HEK293 (cell line): ENCODE measurements around the gene FBLN2.

ENCODE experiments used
- CTCF ChIA-PET: fragments of 350-600 bp; formaldehyde crosslinking; extraction: SDS; loops from one replicate; lab custom pipeline; 2021; ENCODE audit warnings: antibody characterized with exemption; lab: Yijun Ruan, JAX
- POLR2A ChIA-PET: fragments of 300-600 bp; formaldehyde crosslinking; extraction: SDS; loops from one replicate; lab custom pipeline; 2020; ENCODE audit warnings: antibody characterized with exemption, inconsistent platforms; lab: Yijun Ruan, JAX
- H3K27ac ChIP-seq: fragments of 200-500 bp; sonication (Bioruptor generic); 2 replicates; pipeline ENCODE4 v1.5.1; 2014; ENCODE audit warnings: low read depth, low read length, control low read depth, inconsistent platforms; ENCODE audit errors: extremely low read depth
- H3K36me3 ChIP-seq, 2 experiments: fragments of 200-500 bp in 1 of 2; sonication (Bioruptor generic) in 1 of 2; 1 replicate in 1 of 2; 2 replicates in 1 of 2; pipeline ENCODE4 v1.5.1; 2014 to 2017; ENCODE audit warnings: inconsistent platforms in 2 of 2, low read length in 2 of 2; ENCODE audit not compliant: control insufficient read depth in 2 of 2, insufficient read depth in 1 of 2
- H3K4me1 ChIP-seq: fragments of 200-500 bp; sonication (Bioruptor generic); 2 replicates; pipeline ENCODE4 v1.5.1; 2014; ENCODE audit warnings: mild to moderate bottlenecking, low read length, inconsistent platforms; ENCODE audit not compliant: control insufficient read depth, insufficient read depth
- H3K4me3 ChIP-seq: 2 replicates; pipeline ENCODE4 v1.5.1; 2011; ENCODE audit warnings: low read depth, mild to moderate bottlenecking, control low read depth, low read length, moderate library complexity
- H3K9me3 ChIP-seq: fragments of 200-500 bp; sonication (Bioruptor generic); 2 replicates; pipeline ENCODE4 v1.5.1; 2014; ENCODE audit warnings: low read depth, low read length, inconsistent platforms; ENCODE audit not compliant: control insufficient read depth, insufficient read depth
- ATF2 ChIP-seq: fragments of 450-650 bp; formaldehyde crosslinking; IDR thresholded peaks from 2 replicates; pipeline ENCODE4 v1.5.1; 2016; ENCODE audit warnings: missing biosample characterization, missing genetic modification characterization, low read depth
- GFI1B ChIP-seq: fragments of 450-650 bp; formaldehyde crosslinking; IDR thresholded peaks from 2 replicates; pipeline ENCODE4 v1.5.1; 2016; ENCODE audit warnings: missing biosample characterization, missing genetic modification characterization
- MEIS1 ChIP-seq: sonication (generic); formaldehyde crosslinking; IDR thresholded peaks from 2 replicates; pipeline ENCODE4 v1.8.1; 2022; ENCODE audit warnings: missing genetic modification reagents, mild to moderate bottlenecking, borderline replicate concordance
- MZF1 ChIP-seq: fragments of 450-650 bp; formaldehyde crosslinking; IDR thresholded peaks from 2 replicates; pipeline ENCODE4 v1.5.1; 2017; ENCODE audit warnings: missing biosample characterization, missing genetic modification characterization, borderline replicate concordance
- OSR2 ChIP-seq: fragments of 450-650 bp; formaldehyde crosslinking; IDR thresholded peaks from 2 replicates; pipeline ENCODE4 v1.5.1; 2016; ENCODE audit warnings: missing biosample characterization, missing genetic modification characterization
- SETDB1 ChIP-seq: IDR thresholded peaks from one replicate; pipeline ENCODE4 v1.6.1; 2017; ENCODE audit warnings: mild to moderate bottlenecking, low read length, moderate library complexity, mixed read lengths; ENCODE audit not compliant: insufficient read length
- SP7 ChIP-seq: fragments of 450-650 bp; formaldehyde crosslinking; IDR thresholded peaks from 2 replicates; pipeline ENCODE4 v1.5.1; 2016; ENCODE audit warnings: missing biosample characterization, missing genetic modification characterization
- TSHZ1 ChIP-seq: fragments of 450-650 bp; formaldehyde crosslinking; IDR thresholded peaks from 2 replicates; pipeline ENCODE4 v1.5.1; 2016; ENCODE audit warnings: missing biosample characterization, missing genetic modification characterization, borderline replicate concordance
- ZEB2 ChIP-seq: fragments of 450-650 bp; formaldehyde crosslinking; IDR thresholded peaks from 2 replicates; pipeline ENCODE4 v1.5.1; 2016; ENCODE audit warnings: missing biosample characterization, missing genetic modification characterization
- ZNF112 ChIP-seq: fragments of 450-650 bp; formaldehyde crosslinking; IDR thresholded peaks from 2 replicates; pipeline ENCODE4 v1.5.0; 2017; ENCODE audit warnings: missing biosample characterization, missing genetic modification characterization
- ZNF214 ChIP-seq: fragments of 450-650 bp; formaldehyde crosslinking; IDR thresholded peaks from 2 replicates; pipeline ENCODE4 v1.5.1; 2017; ENCODE audit warnings: missing biosample characterization, mild to moderate bottlenecking, missing genetic modification characterization, borderline replicate concordance
- ZNF302 ChIP-seq: fragments of 450-650 bp; formaldehyde crosslinking; IDR thresholded peaks from 2 replicates; pipeline ENCODE4 v1.5.1; 2016; ENCODE audit warnings: missing biosample characterization, missing genetic modification characterization, low read depth
- ZNF416 ChIP-seq: fragments of 450-650 bp; formaldehyde crosslinking; IDR thresholded peaks from 2 replicates; pipeline ENCODE4 v1.5.1; 2016; ENCODE audit warnings: missing biosample characterization, missing genetic modification characterization
- ZNF555 ChIP-seq: fragments of 450-650 bp; formaldehyde crosslinking; conservative IDR thresholded peaks from 2 replicates; pipeline ENCODE4 v1.5.1; 2017; ENCODE audit warnings: missing biosample characterization, mild to moderate bottlenecking, missing genetic modification characterization, inconsistent platforms
- ZNF645 ChIP-seq: fragments of 450-650 bp; formaldehyde crosslinking; IDR thresholded peaks from 2 replicates; pipeline ENCODE4; 2016; ENCODE audit warnings: missing biosample characterization, missing genetic modification characterization
- ZNF76 ChIP-seq: fragments of 450-650 bp; formaldehyde crosslinking; IDR thresholded peaks from 2 replicates; pipeline ENCODE4; 2016; ENCODE audit warnings: low read depth, missing biosample characterization, missing genetic modification characterization, borderline replicate concordance
- ZNF768 ChIP-seq: fragments of 450-650 bp; formaldehyde crosslinking; IDR thresholded peaks from 2 replicates; pipeline ENCODE4 v1.5.1; 2018; ENCODE audit warnings: missing biosample characterization, mild to moderate bottlenecking, missing genetic modification characterization
- ZNF777 ChIP-seq: fragments of 450-650 bp; formaldehyde crosslinking; IDR thresholded peaks from 2 replicates; pipeline ENCODE4 v1.5.1; 2017; ENCODE audit warnings: missing biosample characterization, missing genetic modification characterization, borderline replicate concordance
- ZNF785 ChIP-seq: fragments of 450-650 bp; formaldehyde crosslinking; IDR thresholded peaks from 2 replicates; pipeline ENCODE4 v1.5.1; 2016; ENCODE audit warnings: missing biosample characterization, missing genetic modification characterization

The FBLN2 gene

GRCh38 chr3:13541691-13542090 lies 7.2 kb upstream of the FBLN2 start:
- H3K4me1 ChIP-seq, result no peaks in the 10 kb centered on the region
- no peak for TF ChIP-seq ZNF777
- no peak for TF ChIP-seq GFI1B
- no peak for TF ChIP-seq SP7 (tag by site-specific recombination)
- no peak for TF ChIP-seq ATF2
- TF ChIP-seq ZNF214 (tag by site-specific recombination), result no peak
- TF ChIP-seq OSR2, result no peak
- no peak for TF ChIP-seq ZNF76
- TF ChIP-seq ZNF555 (tag by site-specific recombination), result no peak
- no peak for TF ChIP-seq ZNF768 (tag by site-specific recombination)
- no peak for TF ChIP-seq ZNF302
- no peak for TF ChIP-seq ZNF645
- no peak for TF ChIP-seq TSHZ1 (tag by site-specific recombination)
- TF ChIP-seq MEIS1, result no peak
- TF ChIP-seq ZEB2 (tag by site-specific recombination), result no peak
- TF ChIP-seq ZNF112 (tag by site-specific recombination), result no peak
- TF ChIP-seq, all 188 proteins: peak for 0
- POLR2A ChIA-PET, result no interaction called here
- H3K27ac ChIP-seq, result no peak overlapping the region
- CTCF ChIA-PET, result interaction anchor here (0.7 to 2.0 kb wide), 3 partner anchors 13 to 106 kb away, joined by 3 to 8 read pairs (median 4); no protein-coding TSS in a partner anchor
- no peaks in the 10 kb centered on the region for H3K36me3 ChIP-seq
- no peaks in the 10 kb centered on the region for H3K9me3 ChIP-seq
- no peak overlapping the region for H3K4me3 ChIP-seq

- POLR2A ChIA-PET, result interaction anchor here (0.7 kb wide), 3 partner anchors 29 to 138 kb away, joined by 3 to 6 read pairs (median 3); no protein-coding TSS in a partner anchor
- TF ChIP-seq ZNF416 (tag by site-specific recombination), result no peak
- TF ChIP-seq ZNF785 (tag by site-specific recombination), result no peak
- no peak for TF ChIP-seq MZF1 (tag by site-specific recombination)
- no peak for TF ChIP-seq ZNF777
- peak; percentile 72 for TF ChIP-seq SETDB1
- Histone ChIP-seq H3K4me3 (no peak overlapping the region), H3K36me3 (no peaks in the 10 kb centered on the region), H3K9me3 (no peaks in the 10 kb centered on the region), H3K27ac (no peak overlapping the region), H3K4me1 (no peaks in the 10 kb centered on the region)
- CTCF ChIA-PET, result interaction anchor here (0.9 to 2.0 kb wide), 2 partner anchors 13 to 106 kb away, joined by 4 to 8 read pairs; no protein-coding TSS in a partner anchor
Observed at GRCh38 chr3:13542142-13542541, 6.8 kb upstream of the FBLN2 start.
